Stimulated activated naive B cell treated with anti-CD40 and anti-IgM and Interleukin-4, amounts not matched to agents 10 μg/mL and 1 μg/mL and 100 μg/mL, for 72 hours (primary cell): Measurements from ENCODE around the gene DNAH17.

Experiments
- ATAC-seq, 2 donors: fragments of 150-1000 bp; cut with Tn5 transposase; replicated peaks; 2 replicates each; pipeline ENCODE4 v1.10.0; 2021; ENCODE audit warnings: moderate library complexity in 1 of 2
- DNase-seq: peaks from one replicate; pipeline ENCODE4 v3.0.0; 2021
- H3K27ac Mint-ChIP-seq: one replicate; pipeline ENCODE4 v1.8.0; 2022; ENCODE audit warnings: mild to moderate bottlenecking, mixed read lengths
- H3K27me3 Mint-ChIP-seq, 2 donors: one replicate each; pipeline ENCODE4 v1.8.0; 2022; ENCODE audit warnings: mixed read lengths in 2 of 2
- H3K36me3 Mint-ChIP-seq, 2 donors: one replicate each; pipeline ENCODE4 v1.8.0; 2022; ENCODE audit warnings: mixed read lengths in 2 of 2, mild to moderate bottlenecking in 1 of 2
- H3K4me1 Mint-ChIP-seq, 2 donors: one replicate each; pipeline ENCODE4 v1.8.0; 2022; ENCODE audit warnings: mixed read lengths in 2 of 2, mild to moderate bottlenecking in 1 of 2
- H3K4me3 Mint-ChIP-seq, 2 donors: one replicate each; pipeline ENCODE4 v1.8.0; 2022; ENCODE audit warnings: mild to moderate bottlenecking in 2 of 2, mixed read lengths in 2 of 2, moderate library complexity in 1 of 2
- H3K9me3 Mint-ChIP-seq, 2 donors: one replicate each; pipeline ENCODE4 v1.8.0; 2022; ENCODE audit warnings: mixed read lengths in 2 of 2, mild to moderate bottlenecking in 1 of 2

Gene DNAH17

GRCh38 chr17:78610951-78611511 lies 33.8 kb upstream of the DNAH17 start:
- no peak overlapping the region for H3K27ac Mint-ChIP-seq
- H3K4me1 Mint-ChIP-seq, result no peaks in the 10 kb centered on the region
- no peak for ATAC-seq
- H3K27me3 Mint-ChIP-seq, result peaks cover 2 to 8% of the 10 kb centered on the region in 2 donors
- no peak for DNase-seq
- H3K4me3 Mint-ChIP-seq, result no peak overlapping the region
- H3K9me3 Mint-ChIP-seq, result peaks cover 0 to 5% of the 10 kb centered on the region in 2 donors
- no peaks in the 10 kb centered on the region for H3K36me3 Mint-ChIP-seq

- peaks cover 5 to 12% of the 10 kb centered on the region in 2 donors for H3K27me3 Mint-ChIP-seq
- DNase-seq, result no peak
- no peak overlapping the region for H3K27ac Mint-ChIP-seq
- H3K4me1 Mint-ChIP-seq, result no peaks in the 10 kb centered on the region
- H3K36me3 Mint-ChIP-seq, result no peaks in the 10 kb centered on the region
- peaks cover 0 to 5% of the 10 kb centered on the region in 2 donors for H3K9me3 Mint-ChIP-seq
- ATAC-seq, result no peak
- H3K4me3 Mint-ChIP-seq, result no peak overlapping the region
Observed at GRCh38 chr17:78609191-78609641, 32.0 kb upstream of the DNAH17 start.

- Mint-ChIP-seq H3K27me3 (peaks cover 5 to 16% of the 10 kb centered on the region in 2 donors), H3K9me3 (peaks cover 0 to 5% of the 10 kb centered on the region in 2 donors), H3K4me3 (no peak overlapping the region), H3K4me1 (no peaks in the 10 kb centered on the region), H3K27ac (no peak overlapping the region), H3K36me3 (no peaks in the 10 kb centered on the region)
- ATAC-seq, result no peak
- no peak for DNase-seq
Observed at GRCh38 chr17:78608804-78609186, 31.6 kb upstream of the DNAH17 start.

GRCh38 chr17:78608122-78608803 lies 31.1 kb upstream of the DNAH17 start:
- Mint-ChIP-seq H3K36me3 (no peaks in the 10 kb centered on the region), H3K27me3 (peaks cover 5 to 16% of the 10 kb centered on the region in 2 donors)

GRCh38 chr17:78607038-78607437 lies 29.8 kb upstream of the DNAH17 start:
- H3K4me3 Mint-ChIP-seq, result no peak overlapping the region
- no peaks in the 10 kb centered on the region for H3K4me1 Mint-ChIP-seq
- H3K27ac Mint-ChIP-seq, result no peak overlapping the region
- DNase-seq (no peak), ATAC-seq (no peak)
- peaks cover 0 to 5% of the 10 kb centered on the region in 2 donors for H3K9me3 Mint-ChIP-seq
- H3K27me3 Mint-ChIP-seq, result peaks cover 5 to 16% of the 10 kb centered on the region in 2 donors
- no peaks in the 10 kb centered on the region for H3K36me3 Mint-ChIP-seq

More at GRCh38 chr17:78608122-78608803, 31.1 kb upstream of the DNAH17 start:
- Mint-ChIP-seq H3K4me3 (no peak overlapping the region), H3K27ac (no peak overlapping the region), H3K4me1 (no peaks in the 10 kb centered on the region), H3K9me3 (peaks cover 0 to 5% of the 10 kb centered on the region in 2 donors)
- DNase-seq, result no peak
- no peak for ATAC-seq

- no peak overlapping the region for H3K27ac Mint-ChIP-seq
- DNase-seq (no peak), ATAC-seq (no peak)
- no peaks in the 10 kb centered on the region for H3K4me1 Mint-ChIP-seq
- no peaks in the 10 kb centered on the region for H3K36me3 Mint-ChIP-seq
- H3K27me3 Mint-ChIP-seq, result peaks cover 5 to 16% of the 10 kb centered on the region in 2 donors
- peaks cover 0 to 5% of the 10 kb centered on the region in 2 donors for H3K9me3 Mint-ChIP-seq
- H3K4me3 Mint-ChIP-seq, result no peak overlapping the region
Observed at GRCh38 chr17:78605886-78606285, 28.7 kb upstream of the DNAH17 start.

GRCh38 chr17:78605429-78605828 lies 28.2 kb upstream of the DNAH17 start:
- Mint-ChIP-seq H3K27me3 (peaks cover 7 to 16% of the 10 kb centered on the region in 2 donors), H3K9me3 (peaks cover 0 to 5% of the 10 kb centered on the region in 2 donors), H3K27ac (no peak overlapping the region), H3K4me1 (no peaks in the 10 kb centered on the region), H3K4me3 (no peak overlapping the region), H3K36me3 (no peaks in the 10 kb centered on the region)
- ATAC-seq, result no peak
- DNase-seq, result no peak

- Mint-ChIP-seq H3K27ac (no peak overlapping the region), H3K27me3 (peaks cover 12 to 17% of the 10 kb centered on the region in 2 donors), H3K4me3 (no peak overlapping the region), H3K4me1 (no peaks in the 10 kb centered on the region), H3K9me3 (no peaks in the 10 kb centered on the region), H3K36me3 (no peaks in the 10 kb centered on the region)
- no peak for ATAC-seq
- no peak for DNase-seq
Observed at GRCh38 chr17:78602246-78602645, 25.1 kb upstream of the DNAH17 start.

- Mint-ChIP-seq H3K4me1 (no peaks in the 10 kb centered on the region), H3K9me3 (no peaks in the 10 kb centered on the region), H3K27me3 (peaks cover 12 to 17% of the 10 kb centered on the region in 2 donors), H3K27ac (no peak overlapping the region), H3K4me3 (no peak overlapping the region), H3K36me3 (no peaks in the 10 kb centered on the region)
- ATAC-seq (no peak), DNase-seq (no peak)
Observed at GRCh38 chr17:78601577-78602190, 24.5 kb upstream of the DNAH17 start.

GRCh38 chr17:78600181-78600721 lies 23.1 kb upstream of the DNAH17 start:
- Mint-ChIP-seq H3K9me3 (no peaks in the 10 kb centered on the region), H3K4me1 (no peaks in the 10 kb centered on the region), H3K4me3 (no peak overlapping the region), H3K36me3 (no peaks in the 10 kb centered on the region), H3K27ac (no peak overlapping the region), H3K27me3 (peaks cover 10 to 17% of the 10 kb centered on the region in 2 donors)
- ATAC-seq (no peak), DNase-seq (no peak)

GRCh38 chr17:78599419-78599818 lies 22.2 kb upstream of the DNAH17 start:
- Mint-ChIP-seq H3K4me3 (no peak overlapping the region), H3K36me3 (no peaks in the 10 kb centered on the region), H3K9me3 (no peaks in the 10 kb centered on the region), H3K4me1 (no peaks in the 10 kb centered on the region), H3K27me3 (peaks cover 15 to 20% of the 10 kb centered on the region in 2 donors), H3K27ac (no peak overlapping the region)
- ATAC-seq, result no peak
- DNase-seq, result no peak

- no peaks in the 10 kb centered on the region for H3K36me3 Mint-ChIP-seq
- DNase-seq, result no peak
- ATAC-seq, result no peak
- no peaks in the 10 kb centered on the region for H3K9me3 Mint-ChIP-seq
- H3K4me3 Mint-ChIP-seq, result no peak overlapping the region
- peaks cover 16 to 17% of the 10 kb centered on the region in 2 donors for H3K27me3 Mint-ChIP-seq
- H3K27ac Mint-ChIP-seq, result no peak overlapping the region
- H3K4me1 Mint-ChIP-seq, result no peaks in the 10 kb centered on the region
Observed at GRCh38 chr17:78598013-78598471, 20.8 kb upstream of the DNAH17 start.

GRCh38 chr17:78596871-78597764 lies 19.9 kb upstream of the DNAH17 start:
- peaks cover 16 to 17% of the 10 kb centered on the region in 2 donors for H3K27me3 Mint-ChIP-seq
- H3K27ac Mint-ChIP-seq, result no peak overlapping the region
- no peak for ATAC-seq

More at GRCh38 chr17:78596871-78597764, 19.9 kb upstream of the DNAH17 start:
- H3K4me1 Mint-ChIP-seq, result peaks cover 4 to 8% of the 10 kb centered on the region in 2 donors
- no peaks in the 10 kb centered on the region for H3K9me3 Mint-ChIP-seq
- no peak overlapping the region for H3K4me3 Mint-ChIP-seq
- no peak for DNase-seq
- H3K36me3 Mint-ChIP-seq, result no peaks in the 10 kb centered on the region
